OCI-M2 (cell line): ENCODE measurements around the gene CDK18.

Experiments used
- DNase-seq: peaks from one replicate; lab custom pipeline; 2025; ENCODE audit not compliant: unreplicated experiment; lab: John Stamatoyannopoulos, UW

The CDK18 gene

GRCh38 chr1:205522692-205523091 is 18.2 kb downstream of the CDK18 start:
- DNase-seq, result no peak

DNA sequence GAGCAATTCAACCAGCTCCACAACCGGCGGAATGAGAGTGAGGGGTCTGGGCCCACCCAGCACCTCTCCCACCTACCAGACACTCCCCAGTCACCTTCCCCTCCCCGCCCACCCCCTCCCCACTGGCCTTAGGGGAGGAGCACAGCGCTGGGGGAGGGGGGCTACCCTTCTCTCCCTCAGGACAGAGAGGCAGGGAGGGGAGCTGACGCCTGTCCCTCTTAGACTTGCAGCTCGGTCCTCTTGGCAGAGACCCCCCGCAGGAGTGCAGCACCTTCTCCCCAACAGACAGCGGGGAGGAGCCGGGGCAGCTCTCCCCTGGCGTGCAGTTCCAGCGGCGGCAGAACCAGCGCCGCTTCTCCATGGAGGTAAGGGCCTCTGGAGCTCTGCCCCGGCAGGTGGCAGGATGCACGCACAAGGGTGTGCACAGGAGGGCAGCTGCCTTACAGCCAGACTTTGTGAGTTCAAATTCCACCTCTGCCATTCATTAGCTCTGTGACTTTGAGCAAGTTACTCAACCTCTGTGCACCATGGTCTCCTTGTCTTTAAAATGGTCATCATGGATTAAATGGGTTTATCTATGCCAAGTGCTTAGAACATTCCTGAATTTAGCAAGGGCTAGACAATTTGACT is 18.9 kb downstream of the CDK18 start:
- DNase-seq, result no peak

GRCh38 chr1:205523891-205524793 is 19.7 kb downstream of the CDK18 start:
- peak; percentile 74 for DNase-seq

GRCh38 chr1:205524794-205525101 is 20.3 kb downstream of the CDK18 start:
- DNase-seq, result no peak

DNA sequence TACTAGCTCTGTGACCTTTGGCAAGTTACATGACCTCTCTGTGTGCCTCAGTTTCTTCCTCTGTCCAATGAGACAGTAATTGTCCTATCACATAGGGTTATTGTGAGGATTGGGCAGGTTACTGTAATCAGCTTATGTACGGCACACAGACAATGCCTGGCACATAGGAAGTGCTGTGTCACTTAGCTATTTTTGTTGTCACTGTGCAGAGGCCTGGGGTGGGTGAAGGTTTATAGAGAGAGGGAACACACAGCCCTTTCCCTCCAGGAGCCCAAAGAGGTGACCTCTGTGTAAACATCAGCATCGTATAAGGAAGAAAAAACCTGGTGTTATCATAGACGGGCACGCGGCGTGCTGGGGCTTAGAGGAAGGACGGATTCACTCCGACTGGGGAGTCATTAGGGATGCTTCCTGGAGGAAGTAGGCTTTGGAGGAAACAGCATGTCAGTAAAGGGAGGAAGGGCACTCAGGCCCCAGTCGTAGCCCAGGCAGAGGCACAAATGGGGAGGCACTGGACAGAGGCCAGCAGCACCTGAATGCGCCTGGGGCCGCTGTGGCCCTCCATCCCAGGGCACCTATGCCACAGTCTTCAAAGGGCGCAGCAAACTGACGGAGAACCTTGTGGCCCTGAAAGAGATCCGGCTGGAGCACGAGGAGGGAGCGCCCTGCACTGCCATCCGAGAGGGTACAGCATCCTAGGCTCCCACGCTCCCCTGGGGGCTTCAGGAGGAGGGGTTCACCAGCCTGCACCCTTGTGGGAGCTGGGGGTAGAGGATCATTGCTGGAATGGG is 21.2 kb downstream of the CDK18 start:
- DNase-seq, result no peak

- DNase-seq, result no peak
Observed at GRCh38 chr1:205526431-205526830, 22.0 kb downstream of the CDK18 start.

- DNase-seq, result no peak
Observed at GRCh38 chr1:205527931-205528330, 23.5 kb downstream of the CDK18 start.

DNA sequence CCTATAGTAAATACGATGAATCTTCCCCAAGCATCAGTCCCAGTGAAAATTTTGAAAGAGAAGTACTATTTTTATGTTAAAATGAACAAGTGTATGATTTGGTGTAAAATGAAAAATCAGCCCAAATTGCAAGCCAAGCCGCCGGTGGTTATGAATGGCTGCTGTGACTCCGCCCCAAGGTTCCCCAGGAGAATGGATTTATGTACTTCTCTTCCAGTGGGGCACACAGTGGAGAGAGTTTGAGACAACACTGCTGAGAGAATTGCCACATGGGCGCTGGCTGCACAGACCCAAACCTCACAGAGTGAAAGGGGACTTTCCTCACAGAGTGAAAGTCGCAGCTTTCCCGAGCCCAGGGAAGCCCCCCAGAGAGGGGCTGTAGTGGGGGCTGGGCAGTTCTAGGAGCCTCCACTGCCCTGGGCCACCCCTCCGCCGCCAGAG is 24.0 kb downstream of the CDK18 start:
- no peak for DNase-seq

DNA sequence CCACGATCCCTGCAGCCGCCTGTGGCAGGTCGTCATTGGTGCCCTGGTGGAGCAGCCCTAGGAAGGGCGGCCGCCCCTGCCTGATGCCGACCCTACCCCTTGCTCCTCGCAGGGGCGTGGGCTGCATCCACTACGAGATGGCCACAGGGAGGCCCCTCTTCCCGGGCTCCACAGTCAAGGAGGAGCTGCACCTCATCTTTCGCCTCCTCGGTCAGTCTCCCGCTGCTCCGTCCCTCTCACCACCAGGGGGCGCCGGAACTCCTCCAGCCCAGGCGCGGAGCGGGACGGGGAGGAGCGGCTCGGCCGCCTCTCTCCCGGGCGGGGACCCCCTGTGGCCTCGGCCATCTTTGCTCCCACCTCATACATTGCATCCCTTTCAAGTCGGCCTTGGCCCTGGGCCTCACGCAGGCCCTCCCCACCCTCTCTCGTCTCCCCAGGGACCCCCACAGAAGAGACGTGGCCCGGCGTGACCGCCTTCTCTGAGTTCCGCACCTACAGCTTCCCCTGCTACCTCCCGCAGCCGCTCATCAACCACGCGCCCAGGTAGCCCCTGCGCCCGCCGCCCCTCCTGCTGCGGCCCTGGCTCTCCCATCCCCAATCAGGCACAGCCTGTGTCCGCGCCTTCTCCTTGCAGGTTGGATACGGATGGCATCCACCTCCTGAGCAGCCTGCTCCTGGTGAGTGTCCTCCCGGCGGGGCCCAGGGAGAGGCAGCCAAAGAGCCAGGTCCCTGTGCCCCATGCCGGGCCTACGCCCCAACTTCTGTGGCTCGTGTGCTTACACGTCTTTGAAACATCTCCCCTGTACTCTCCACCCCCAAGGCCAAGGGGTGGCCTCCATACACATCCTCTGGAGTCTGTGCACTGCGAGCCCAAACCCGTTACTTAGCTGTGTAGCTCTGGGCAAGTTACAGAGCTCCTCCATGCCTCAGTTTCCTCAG is 24.7 kb downstream of the CDK18 start:
- DNase-seq, result no peak

- DNase-seq, result no peak
Observed at GRCh38 chr1:205530116-205530515, 25.6 kb downstream of the CDK18 start.

- DNase-seq, result no peak
Observed at GRCh38 chr1:205531191-205532025, 26.9 kb downstream of the CDK18 start.

DNA sequence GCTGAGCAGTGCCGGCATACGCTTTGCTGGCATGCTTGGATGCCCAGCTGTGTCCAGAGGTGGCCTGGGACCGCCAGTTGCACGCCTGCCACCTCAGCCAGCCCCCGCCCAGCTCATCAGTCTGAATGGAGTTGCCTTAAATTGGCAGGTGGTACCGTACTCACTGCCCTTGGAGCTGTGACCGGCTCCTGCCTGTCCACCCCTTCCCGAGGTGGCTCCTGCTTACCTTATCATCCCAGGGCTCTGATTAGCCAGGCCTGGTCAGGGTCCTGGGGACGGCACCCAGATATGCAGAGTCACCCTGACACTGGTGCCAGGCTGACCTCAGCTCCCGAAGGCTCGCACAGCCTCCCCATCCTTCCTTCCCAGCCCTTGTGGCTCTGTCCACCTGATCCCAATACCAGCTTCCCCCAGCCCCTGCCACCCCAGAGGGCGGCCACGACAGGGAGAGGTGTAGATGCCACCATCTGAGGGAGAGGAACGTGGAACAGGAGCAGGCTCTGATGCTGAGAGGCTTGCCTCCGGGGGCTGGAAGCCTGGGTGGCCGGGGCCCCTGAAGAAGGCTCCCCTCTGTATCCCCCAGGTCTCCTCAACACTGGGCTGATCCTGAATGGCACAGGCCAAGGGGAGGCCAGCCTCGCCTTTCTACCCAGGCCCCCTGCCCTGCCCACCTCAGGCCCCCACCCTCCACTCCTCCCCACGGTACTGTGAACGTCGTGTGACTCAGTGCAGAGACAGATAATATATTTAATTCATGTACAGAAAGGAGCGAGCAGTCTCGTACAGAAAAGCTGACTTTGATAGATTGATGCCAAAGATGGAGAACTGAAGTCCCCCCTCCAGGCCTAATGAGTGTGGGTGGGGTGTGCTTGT is 27.8 kb downstream of the CDK18 start:
- no peak for DNase-seq

DNA sequence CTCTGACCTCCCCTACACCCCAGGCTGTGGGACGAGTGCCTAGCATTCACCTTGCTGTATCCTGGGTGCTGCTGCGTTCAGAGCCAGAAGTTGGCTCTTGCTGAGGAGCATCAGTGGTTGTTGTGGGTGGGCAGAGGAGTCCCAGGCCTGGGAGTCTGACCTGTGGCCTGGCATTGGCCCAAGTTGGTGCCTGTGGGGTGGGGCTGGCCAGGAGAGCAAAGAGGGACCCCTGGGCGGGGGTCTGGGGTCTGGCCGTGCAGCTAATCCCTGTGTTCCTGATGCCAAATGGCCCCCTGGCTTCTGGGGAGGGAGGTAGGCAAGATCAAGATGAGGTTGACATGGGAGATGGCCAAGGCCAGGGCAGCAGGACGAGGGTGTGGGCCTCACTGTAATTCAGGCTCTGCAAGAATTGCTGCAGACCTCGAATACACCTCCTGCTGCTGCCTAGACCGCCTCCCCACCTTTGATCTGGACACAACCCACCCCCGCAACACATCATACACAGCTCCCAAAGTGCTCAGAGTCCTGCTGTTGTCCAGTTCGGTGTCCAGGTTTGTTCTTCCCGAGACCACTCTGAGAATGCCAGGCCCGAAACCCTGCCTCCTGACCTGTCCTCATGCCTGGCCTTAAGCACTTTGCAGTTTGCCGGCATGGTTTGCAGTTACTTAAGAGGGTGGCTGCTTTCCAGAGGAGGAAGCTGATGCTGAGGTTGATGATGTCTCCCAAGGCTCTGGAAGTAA is 28.7 kb downstream of the CDK18 start:
- DNase-seq, result no peak

- no peak for DNase-seq
Observed at GRCh38 chr1:205533748-205534443, 29.4 kb downstream of the CDK18 start.

DNA sequence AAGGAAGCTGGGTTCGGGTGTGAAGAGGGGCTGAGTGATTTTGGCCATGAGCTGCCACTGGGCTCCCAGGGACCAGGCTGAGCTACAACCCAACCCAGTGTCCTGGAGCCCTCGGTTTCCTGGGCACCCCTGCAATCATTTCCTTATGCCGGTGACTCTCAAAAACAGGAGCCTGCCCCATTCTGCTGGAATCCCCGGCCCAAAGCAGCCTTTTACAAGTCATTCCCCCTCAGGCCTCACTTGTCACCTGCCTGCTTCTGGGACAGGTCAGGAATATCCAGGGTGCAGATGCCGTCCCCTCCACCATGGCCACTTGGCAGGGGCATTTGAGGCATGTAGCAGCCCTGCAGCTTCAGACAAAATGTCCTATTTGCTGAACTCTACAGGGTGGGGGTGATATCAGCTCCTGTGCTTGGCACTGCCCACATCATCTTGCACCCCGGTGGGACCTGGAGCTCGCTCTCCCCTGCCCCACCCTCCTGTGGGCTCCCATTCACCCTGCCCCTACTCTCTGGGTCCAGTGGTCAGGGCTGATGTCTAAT is 30.0 kb downstream of the CDK18 start:
- DNase-seq, result no peak

- no peak for DNase-seq
Observed at GRCh38 chr1:205535096-205535495, 30.6 kb downstream of the CDK18 start.
